ENCODE data around the gene SRP68.
"Not testable (repeated sequence)": the region's sequence is repeated elsewhere in the genome, so short reads cannot be mapped to it uniquely, and the experiment has no call there.

The SRP68 gene

DNA sequence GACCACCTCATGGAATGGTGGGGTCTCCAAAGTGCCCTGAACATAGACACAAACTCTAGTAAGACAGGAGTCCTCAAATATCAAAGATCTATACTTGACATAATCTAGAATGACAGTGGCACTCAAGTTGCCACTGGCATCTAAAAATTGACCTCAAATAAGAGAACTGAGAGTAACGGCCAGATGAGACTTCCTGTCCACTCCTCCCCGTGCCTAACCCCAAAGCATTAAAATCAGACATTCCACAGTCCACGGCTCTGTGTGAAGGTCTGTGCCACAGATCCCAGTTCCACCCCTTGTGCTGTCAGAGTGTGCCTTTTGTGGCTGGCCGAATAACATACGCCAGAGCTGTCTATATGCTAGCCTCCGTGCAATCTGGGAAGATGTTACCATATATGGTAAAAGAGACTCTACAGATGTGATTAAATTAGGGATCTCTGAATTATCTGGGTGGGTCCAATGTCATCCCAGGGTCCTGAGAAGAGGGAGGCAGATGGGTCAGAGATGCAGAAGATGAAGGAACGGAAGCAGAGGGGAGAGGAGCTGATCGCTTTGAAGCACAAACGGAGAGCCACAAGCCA, 24.2 kb downstream of the SRP68 start:
- TF ChIP-seq, protein P1, sequence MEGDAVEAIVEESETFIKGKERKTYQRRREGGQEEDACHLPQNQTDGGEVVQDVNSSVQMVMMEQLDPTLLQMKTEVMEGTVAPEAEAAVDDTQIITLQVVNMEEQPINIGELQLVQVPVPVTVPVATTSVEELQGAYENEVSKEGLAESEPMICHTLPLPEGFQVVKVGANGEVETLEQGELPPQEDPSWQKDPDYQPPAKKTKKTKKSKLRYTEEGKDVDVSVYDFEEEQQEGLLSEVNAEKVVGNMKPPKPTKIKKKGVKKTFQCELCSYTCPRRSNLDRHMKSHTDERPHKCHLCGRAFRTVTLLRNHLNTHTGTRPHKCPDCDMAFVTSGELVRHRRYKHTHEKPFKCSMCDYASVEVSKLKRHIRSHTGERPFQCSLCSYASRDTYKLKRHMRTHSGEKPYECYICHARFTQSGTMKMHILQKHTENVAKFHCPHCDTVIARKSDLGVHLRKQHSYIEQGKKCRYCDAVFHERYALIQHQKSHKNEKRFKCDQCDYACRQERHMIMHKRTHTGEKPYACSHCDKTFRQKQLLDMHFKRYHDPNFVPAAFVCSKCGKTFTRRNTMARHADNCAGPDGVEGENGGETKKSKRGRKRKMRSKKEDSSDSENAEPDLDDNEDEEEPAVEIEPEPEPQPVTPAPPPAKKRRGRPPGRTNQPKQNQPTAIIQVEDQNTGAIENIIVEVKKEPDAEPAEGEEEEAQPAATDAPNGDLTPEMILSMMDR (IDR thresholded peaks at IDR 0.05; ENCODE audit: extremely low read depth, missing control alignments), result no peak
- DNase-seq (ENCODE audit: low spot score), result no peak

DNA sequence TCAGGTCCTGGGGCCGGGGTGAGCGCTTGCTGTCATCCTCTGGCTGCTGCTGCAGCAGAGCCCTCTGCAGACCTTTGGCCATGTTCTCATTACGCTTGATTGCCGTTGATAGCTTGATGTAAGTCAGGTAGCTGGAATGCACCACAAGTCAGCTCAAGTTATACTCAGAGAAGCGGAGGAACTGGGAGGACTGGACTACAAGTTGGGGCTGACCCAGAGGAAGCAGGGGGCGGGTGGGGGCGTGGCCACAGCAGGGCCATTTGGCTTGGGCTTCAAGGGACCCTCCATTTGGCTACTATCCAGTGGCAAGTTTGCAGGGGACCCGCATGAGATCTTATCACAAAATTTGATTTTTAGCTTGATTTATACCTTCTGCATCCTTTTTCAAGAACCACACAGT, 26.3 kb downstream of the SRP68 start:
- DNase-seq (ENCODE audit: low spot score), result no peak
- TF ChIP-seq, protein P1 (IDR thresholded peaks at IDR 0.05; ENCODE audit: extremely low read depth, missing control alignments), result no peak

DNA sequence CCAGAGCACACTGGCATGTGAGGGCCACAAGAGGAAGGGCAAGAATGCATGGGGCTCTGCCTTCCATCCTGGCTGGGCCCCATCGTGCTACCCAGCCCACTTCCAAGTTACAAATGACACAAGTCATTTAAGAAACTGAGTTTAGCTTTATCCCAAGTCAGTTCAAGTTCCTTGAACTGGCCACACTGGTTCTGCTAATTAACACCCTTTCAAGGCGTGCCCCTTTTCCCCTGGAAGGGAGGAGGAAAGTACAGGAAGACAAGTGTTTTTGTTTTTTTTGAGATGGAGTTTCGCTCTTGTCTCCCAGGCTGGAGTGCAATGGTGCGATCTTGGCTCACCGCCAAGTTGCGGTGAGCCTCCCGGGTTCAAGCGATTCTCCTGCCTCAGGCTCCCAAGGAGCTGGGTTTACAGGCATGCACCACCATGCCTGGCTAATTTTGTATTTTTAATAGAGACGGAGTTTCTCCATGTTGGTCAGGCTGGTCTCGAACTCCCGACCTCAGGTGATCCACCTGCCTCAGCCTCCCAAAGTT, 27.8 kb downstream of the SRP68 start:
- not testable (repeated sequence) for DNase-seq (ENCODE audit: low spot score)

DNA sequence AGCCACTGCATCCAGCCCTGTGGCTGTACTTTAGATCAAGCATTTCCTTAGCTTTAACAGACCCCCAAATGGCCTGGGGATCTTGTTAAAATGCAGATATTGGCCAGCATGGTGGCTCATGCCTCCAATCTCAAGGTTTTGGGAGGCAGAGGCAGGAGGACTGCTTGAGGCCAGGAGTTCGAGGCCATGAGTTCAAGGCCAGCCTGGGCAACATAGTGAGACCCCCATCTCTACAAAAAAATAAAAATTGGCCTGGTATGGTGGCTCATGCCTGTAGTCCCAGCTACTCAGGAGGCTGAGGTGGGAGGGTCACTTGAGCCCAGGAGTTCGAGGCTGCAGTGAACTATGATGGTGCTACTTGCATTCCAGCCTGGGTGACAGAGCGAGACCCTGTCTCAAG, 29.4 kb downstream of the SRP68 start:
- not testable (repeated sequence) for DNase-seq (ENCODE audit: low spot score)

DNA sequence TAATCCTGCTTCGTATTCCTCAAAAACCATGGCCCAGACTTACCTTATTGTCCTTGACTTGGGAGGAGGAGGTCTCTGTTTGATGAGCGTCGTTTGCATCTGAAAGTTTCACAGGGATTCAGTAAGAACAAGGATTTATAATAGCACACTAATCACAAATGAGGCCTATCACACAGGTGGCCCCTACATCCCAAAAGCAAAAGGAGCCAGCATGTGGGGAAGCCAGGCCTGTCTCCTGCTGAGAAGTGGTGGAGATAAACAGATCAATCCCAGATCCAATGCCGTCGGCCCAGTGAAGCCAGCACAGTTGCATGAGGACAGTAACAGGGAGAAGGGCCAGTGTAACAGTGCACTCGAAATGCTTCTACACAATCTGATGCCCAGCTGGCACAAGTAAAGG, 31.9 kb downstream of the SRP68 start:
- TF ChIP-seq, protein P1 (IDR thresholded peaks at IDR 0.05; ENCODE audit: extremely low read depth, missing control alignments), result no peak
- DNase-seq (ENCODE audit: low spot score), result no peak

DNA sequence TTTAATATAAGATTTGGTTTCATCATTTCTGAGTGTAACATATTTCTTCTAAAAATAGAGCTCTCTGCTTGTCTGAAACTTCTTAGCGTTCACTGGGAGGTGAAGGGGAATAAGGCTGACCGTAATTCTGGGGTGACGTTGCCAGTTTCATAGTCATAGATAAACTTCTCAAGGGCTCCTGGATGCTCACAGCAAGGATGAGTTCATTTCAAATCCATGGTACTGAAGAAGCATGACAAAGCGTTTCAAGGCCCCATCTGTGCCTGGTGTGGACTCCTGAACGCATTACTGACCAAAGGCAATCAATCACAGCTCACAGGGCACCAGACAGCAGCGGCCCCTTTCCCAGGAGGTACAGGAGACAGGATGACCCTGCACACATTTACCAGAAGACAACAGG, 33.2 kb downstream of the SRP68 start:
- DNase-seq (ENCODE audit: low spot score), result no peak
- TF ChIP-seq, protein P1 (IDR thresholded peaks at IDR 0.05; ENCODE audit: extremely low read depth, missing control alignments), result no peak

DNA sequence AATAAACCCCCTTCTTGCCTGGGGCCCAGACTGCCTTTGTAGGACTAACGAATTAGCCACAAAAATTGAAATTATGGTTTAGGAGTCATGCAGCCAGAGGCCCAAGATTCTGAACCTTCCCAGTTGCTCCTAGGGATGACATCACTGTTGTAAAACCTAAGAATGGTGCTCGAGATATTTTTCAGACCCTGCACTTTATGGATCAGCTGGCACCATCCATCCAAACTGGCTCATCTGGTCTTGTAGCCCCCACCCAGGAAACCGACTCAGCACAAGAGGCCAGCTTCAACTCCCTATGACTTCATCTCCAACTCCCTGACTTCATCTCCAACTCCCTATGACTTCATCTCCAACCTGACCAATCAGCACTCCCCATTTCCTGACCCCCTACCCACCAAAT, 34.3 kb downstream of the SRP68 start:
- TF ChIP-seq, protein P1 (IDR thresholded peaks at IDR 0.05; ENCODE audit: extremely low read depth, missing control alignments), result no peak
- DNase-seq (ENCODE audit: low spot score), result no peak

DNA sequence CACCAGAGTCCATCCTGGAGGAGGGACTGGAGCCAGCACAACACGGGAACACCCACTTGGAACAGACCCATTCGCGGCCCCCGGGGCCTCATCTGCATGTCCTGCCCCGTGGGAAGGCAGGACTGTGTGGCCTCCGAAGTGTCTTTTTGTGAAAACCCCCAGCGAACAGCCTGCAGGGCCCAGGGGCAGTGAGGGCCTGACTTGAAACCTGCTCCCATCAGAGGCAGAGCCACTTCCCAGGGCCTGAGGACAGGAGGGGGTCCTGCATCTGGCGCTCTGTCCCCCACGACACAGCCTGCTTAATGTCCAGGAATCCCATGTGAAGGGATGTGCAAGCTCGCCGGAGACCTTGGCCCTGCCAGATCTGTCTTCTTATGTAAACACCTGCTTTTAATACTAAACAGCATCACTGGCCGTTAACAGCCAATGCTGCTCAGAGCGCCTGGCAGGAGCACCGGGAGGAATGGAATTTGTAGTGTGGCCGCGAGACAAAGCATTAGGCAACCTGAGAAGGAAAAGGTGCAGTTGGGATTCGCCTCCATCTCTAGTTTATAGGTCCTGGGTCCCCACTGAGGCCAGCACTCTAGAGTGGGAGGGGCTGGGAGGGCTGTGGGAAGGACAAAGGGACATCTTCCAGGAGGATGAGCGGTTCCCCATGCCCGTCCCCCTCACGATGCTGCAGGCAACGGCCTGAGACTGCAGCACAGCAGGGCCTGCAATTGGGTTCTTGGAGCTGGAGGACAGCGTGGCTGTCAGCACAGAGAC, 35.6 kb downstream of the SRP68 start:
- TF ChIP-seq, protein P1 (IDR thresholded peaks at IDR 0.05; ENCODE audit: extremely low read depth, missing control alignments), result no peak
- no peak for DNase-seq (ENCODE audit: low spot score)

Data from GM20000 (cell line).